Dendritic cell treated with granulocyte-macrophage colony-stimulating factor and Interleukin-4, amounts not matched to agents 40 ng/mL and 50 ng/mL, for 4 days (primary cell): ENCODE measurements around the gene SUMO2.
"Not testable (repeated sequence)": the region's sequence is repeated elsewhere in the genome, so short reads cannot be mapped to it uniquely, and the experiment has no call there.

Source experiments
- H3K27ac Mint-ChIP-seq: one replicate; pipeline ENCODE4 v1.8.0; 2022; ENCODE audit warnings: mild to moderate bottlenecking, mixed read lengths
- H3K27me3 Mint-ChIP-seq: one replicate; pipeline ENCODE4 v1.8.0; 2022; ENCODE audit warnings: mild to moderate bottlenecking, mixed read lengths
- H3K36me3 Mint-ChIP-seq: one replicate; pipeline ENCODE4 v1.8.0; 2022; ENCODE audit warnings: low read depth, mixed read lengths
- H3K4me1 Mint-ChIP-seq: one replicate; pipeline ENCODE4 v1.8.0; 2022; ENCODE audit warnings: low read depth, mixed read lengths
- H3K4me3 Mint-ChIP-seq: one replicate; pipeline ENCODE4 v1.8.0; 2022; ENCODE audit warnings: mild to moderate bottlenecking, moderate library complexity, mixed read lengths
- H3K9me3 Mint-ChIP-seq: one replicate; pipeline ENCODE4 v1.8.0; 2022; ENCODE audit warnings: mixed read lengths
- intact Hi-C: fragments of 100-400 bp; cut with micrococcal nuclease; formaldehyde crosslinking; loops from one replicate; pipeline ENCODE4 v1.15.0; 2022

The SUMO2 gene

DNA sequence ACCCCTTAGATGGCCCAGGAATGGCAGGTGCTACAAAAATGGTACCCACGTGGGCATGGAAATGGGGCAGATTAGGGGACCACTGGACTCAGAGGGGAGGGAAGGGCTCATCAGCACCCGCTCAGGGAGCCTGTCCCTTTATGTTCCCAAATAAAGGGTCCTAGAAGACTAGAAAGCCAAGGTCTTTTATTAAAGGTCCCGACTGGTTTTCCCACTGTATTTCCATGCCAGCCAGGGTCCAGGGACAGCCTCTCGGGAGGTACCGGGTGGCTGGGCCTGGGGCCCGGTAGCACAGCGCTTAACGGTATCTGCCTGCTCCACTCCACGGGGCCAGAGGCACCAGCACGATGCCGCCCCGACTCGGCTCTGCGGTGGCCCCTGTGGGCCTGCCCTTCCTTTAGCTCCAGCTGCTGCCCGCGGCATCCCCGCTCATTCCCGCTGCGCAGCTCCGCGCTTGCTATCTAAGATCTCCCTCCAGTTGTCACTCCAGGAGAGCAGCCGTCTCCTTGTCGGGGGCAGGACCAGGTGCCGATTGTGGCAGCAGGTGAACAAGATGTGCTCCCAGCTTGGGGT lies 52.6 kb downstream of the SUMO2 start:
- Mint-ChIP-seq H3K27me3 (no peaks in the 10 kb centered on the region), H3K4me1 (peaks cover 34% of the 10 kb centered on the region), H3K36me3 (peaks cover 49% of the 10 kb centered on the region), H3K9me3 (no peaks in the 10 kb centered on the region), H3K27ac (peak overlapping the region; percentile 85), H3K4me3 (peak overlapping the region; percentile 85)
- intact Hi-C loops: loop anchor here (2.0 kb wide), 1 partner anchor 15 kb away; no protein-coding TSS in a partner anchor

DNA sequence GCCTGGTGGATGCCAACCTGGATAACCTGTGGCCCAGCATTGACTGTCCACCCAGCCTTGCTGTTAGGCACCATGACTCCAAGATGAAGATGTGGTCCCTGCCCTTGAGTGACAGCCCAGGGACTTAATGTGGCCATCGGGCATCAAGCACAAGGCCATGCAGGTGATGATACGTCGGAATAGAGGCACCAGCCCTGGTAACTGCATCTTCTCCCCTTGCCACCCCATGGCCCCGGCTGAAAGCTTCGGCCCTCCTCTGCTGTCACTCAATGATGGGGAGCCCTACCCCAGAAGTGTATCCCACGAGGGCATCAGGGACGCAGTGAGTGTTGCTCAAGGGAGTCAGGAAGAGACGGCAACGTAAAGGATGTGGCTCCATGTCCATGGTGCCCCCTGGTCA lies 53.2 kb downstream of the SUMO2 start:
- intact Hi-C loops: no loop called here
- H3K9me3 Mint-ChIP-seq: no peaks in the 10 kb centered on the region
- no peaks in the 10 kb centered on the region for H3K27me3 Mint-ChIP-seq
- no peak overlapping the region for H3K4me3 Mint-ChIP-seq
- H3K36me3 Mint-ChIP-seq: peaks cover 47% of the 10 kb centered on the region
- H3K4me1 Mint-ChIP-seq: peaks cover 39% of the 10 kb centered on the region
- peak overlapping the region; percentile 59 for H3K27ac Mint-ChIP-seq

DNA sequence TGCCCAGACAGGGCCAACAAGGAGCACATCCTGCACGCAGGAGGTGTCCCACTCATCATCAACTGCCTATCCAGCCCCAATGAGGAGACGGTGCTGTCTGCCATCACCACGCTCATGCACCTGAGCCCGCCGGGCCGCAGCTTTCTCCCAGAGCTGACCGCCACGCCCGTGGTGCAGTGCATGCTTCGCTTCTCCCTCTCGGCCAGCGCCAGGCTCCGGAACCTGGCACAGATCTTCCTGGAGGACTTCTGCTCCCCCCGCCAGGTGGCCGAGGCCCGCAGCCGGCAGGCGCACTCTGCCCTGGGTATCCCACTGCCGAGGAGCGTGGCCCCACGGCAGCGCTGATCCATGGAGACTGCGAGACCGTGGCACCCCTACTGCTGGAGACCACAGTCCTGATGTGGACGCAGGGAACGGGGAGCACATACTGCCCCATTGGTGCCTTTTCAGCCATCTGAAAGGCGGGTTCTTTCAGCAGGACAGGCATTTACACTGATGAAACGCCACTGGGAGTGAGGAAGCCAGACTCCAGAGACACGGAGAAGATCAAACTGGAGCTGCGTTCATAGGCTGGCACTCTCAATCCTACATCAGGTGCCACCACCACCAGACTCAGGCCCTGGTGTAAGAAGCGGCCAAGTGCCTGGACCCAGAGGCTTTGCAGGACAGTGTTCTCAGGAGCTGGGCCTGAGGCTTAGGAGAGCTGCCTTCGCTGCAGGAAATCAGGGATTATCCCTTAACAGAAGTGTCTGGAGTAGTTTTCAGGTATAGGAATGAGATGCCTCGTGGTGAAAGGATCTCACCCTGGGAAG lies 53.9 kb downstream of the SUMO2 start:
- peaks cover 40% of the 10 kb centered on the region for H3K36me3 Mint-ChIP-seq
- intact Hi-C loops: no loop called here
- no peaks in the 10 kb centered on the region for H3K9me3 Mint-ChIP-seq
- peaks cover 46% of the 10 kb centered on the region for H3K4me1 Mint-ChIP-seq
- H3K27ac Mint-ChIP-seq: peak overlapping the region; percentile 59
- H3K4me3 Mint-ChIP-seq: no peak overlapping the region
- H3K27me3 Mint-ChIP-seq: no peaks in the 10 kb centered on the region

DNA sequence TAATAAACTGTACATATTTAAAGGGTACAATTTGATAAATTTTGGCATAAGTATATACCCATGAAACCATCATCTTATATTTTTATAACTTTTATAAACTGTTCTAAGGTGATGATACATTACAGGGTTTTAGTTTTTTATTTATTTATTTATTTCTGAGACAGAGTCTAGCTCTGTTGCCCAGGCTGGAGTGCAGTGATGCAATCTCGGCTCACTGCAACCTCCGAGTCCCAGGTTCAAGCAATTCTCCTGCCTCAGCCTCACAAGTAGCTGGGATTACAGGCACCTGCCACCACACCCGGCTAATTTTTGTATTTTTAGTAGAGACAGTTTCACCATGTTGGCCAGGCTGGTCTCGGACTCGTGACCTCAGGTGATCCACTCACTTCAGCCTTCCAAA lies 54.8 kb downstream of the SUMO2 start:
- H3K27me3 Mint-ChIP-seq, H3K4me3 Mint-ChIP-seq, H3K9me3 Mint-ChIP-seq, H3K27ac Mint-ChIP-seq, intact Hi-C loops: not testable (repeated sequence)
- H3K36me3 Mint-ChIP-seq: peaks cover 38% of the 10 kb centered on the region
- H3K4me1 Mint-ChIP-seq: peaks cover 49% of the 10 kb centered on the region

DNA sequence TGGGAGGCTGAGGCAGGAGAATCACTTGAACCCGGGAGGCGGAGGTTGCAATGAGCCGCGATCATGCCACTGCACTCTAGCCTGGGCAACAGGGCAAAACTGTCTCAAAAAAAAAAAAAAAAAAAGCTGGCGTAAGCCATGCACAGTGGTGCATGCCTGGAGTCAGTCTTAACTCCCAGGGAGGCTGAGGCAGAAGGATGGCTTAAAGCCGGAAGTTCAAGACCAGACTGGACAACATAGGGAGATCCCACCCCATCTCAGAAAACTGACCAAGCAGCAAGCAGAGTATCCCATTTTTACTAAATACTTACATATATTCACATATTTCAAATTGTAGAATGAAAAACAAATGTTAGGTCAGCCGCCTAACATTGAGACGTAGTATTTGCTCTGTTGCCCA lies 55.8 kb downstream of the SUMO2 start:
- Mint-ChIP-seq H3K4me1 (peaks cover 49% of the 10 kb centered on the region), H3K27me3 (no peaks in the 10 kb centered on the region), H3K36me3 (peaks cover 38% of the 10 kb centered on the region), H3K27ac (no peak overlapping the region), H3K9me3 (no peaks in the 10 kb centered on the region), H3K4me3 (no peak overlapping the region)
- intact Hi-C loops: no loop called here

DNA sequence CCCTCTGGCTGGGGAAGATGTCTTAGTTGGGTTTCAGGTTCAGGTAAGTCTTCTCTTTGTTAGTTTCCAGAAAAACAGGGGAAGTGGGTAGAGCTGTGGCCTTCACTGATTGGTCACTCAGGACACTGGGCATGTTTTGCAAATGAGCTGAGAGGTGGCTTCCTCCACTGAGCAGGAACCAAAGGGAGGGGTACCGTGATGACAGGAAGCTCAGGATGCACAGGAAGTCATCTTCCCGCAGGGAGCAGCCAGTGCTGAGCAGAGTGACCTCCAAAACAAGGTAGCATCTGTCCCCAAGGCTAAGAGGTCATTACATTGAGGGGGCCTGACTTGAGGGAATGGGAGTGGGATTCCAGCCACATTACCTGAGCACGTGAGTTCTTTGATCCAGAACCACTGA lies 56.8 kb downstream of the SUMO2 start:
- intact Hi-C loops: no loop called here
- H3K9me3 Mint-ChIP-seq: no peaks in the 10 kb centered on the region
- peaks cover 47% of the 10 kb centered on the region for H3K36me3 Mint-ChIP-seq
- H3K4me3 Mint-ChIP-seq: no peak overlapping the region
- no peak overlapping the region for H3K27ac Mint-ChIP-seq
- H3K27me3 Mint-ChIP-seq: no peaks in the 10 kb centered on the region
- peaks cover 58% of the 10 kb centered on the region for H3K4me1 Mint-ChIP-seq

DNA sequence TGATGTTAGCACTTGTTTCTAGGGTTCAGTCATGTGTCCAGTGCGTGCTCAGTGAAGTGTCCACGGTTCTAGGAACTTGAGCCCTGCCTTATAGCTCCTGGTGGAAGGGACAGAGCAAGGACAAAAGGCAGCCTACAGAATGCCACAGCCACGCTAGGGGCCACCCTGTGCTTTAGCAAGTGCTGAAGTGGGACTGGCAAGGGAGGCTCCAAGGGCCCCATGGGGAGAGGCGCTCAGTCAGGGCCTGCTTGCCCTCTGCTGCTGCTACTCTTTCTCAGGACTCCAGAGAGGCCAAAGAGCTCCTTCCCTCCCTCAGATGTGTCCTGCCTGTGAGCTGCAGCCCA lies 58.0 kb downstream of the SUMO2 start:
- peaks cover 60% of the 10 kb centered on the region for H3K4me1 Mint-ChIP-seq
- H3K27me3 Mint-ChIP-seq: no peaks in the 10 kb centered on the region
- peaks cover 45% of the 10 kb centered on the region for H3K36me3 Mint-ChIP-seq
- H3K9me3 Mint-ChIP-seq: no peaks in the 10 kb centered on the region
- H3K4me3 Mint-ChIP-seq: no peak overlapping the region
- H3K27ac Mint-ChIP-seq: peak overlapping the region; percentile 72
- intact Hi-C loops: no loop called here

DNA sequence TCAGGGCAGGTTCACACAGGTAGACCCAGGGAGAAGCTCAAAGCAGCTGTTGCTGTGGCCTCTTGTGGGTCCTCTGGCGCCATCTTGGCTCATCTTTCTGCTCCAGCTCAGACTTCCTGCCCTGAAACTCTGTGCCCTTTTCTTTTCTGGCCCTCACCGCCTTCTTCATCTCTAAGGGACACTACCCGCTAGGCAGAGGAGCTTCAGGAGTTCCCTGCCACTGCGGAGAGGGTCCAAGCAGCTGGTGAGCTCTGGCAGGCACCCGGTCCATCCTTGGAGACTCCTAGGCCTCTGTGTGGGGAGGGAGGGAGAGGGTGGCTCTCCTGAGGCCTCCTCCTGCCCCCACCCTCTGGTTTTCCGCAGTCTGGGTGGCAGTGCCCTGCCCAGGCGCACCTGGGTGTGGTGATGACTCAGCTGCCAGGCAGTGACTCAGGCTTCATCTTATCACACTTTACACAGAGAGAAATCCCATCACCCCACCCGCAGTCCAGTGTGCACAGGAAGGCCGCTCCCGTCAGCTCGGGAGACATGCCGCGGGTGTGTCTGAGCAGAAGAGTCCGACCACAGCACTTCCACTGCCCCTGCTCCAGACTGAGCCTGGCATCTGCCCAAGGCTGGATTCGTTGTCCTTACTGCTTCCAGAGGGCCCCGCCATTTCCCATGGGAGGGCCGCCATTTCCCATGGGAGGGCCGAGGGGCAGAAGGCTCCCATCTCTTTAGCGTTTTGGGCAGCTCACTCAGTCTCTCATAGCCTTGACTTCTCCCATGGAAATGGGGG lies 58.5 kb downstream of the SUMO2 start:
- H3K4me3 Mint-ChIP-seq: no peak overlapping the region
- H3K4me1 Mint-ChIP-seq: peaks cover 58% of the 10 kb centered on the region
- H3K36me3 Mint-ChIP-seq: peaks cover 41% of the 10 kb centered on the region
- no peaks in the 10 kb centered on the region for H3K27me3 Mint-ChIP-seq
- H3K27ac Mint-ChIP-seq: peak overlapping the region; percentile 72
- H3K9me3 Mint-ChIP-seq: no peaks in the 10 kb centered on the region
- intact Hi-C loops: no loop called here

DNA sequence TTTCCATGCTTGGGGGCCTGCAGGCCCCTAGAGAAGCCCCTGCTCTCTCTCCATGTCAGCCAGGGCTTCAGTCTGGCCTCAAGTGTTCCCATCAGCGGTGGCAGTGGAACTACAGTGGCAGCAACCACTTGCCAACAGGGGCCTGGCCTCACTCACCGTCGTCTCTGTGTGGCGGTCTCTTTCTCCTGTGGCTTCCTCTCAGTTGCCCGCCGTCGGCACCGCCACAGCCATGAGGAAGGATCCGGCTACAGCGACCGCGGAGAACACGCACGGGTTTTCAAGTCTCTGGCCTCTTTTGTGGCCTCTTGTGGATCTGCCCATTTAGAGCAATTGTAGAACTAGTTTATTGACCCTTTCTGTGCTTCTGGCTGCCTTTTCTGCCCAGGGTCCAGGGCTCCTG lies 64.5 kb downstream of the SUMO2 start:
- Mint-ChIP-seq H3K9me3 (no peaks in the 10 kb centered on the region), H3K4me3 (no peak overlapping the region), H3K4me1 (peaks cover 78% of the 10 kb centered on the region), H3K27me3 (no peaks in the 10 kb centered on the region), H3K27ac (peak overlapping the region; percentile 55), H3K36me3 (peaks cover 75% of the 10 kb centered on the region)
- intact Hi-C loops: loop anchor here (5.0 kb wide), 1 partner anchor 34 kb away; the partner anchor contains the start of gene JPT1

DNA sequence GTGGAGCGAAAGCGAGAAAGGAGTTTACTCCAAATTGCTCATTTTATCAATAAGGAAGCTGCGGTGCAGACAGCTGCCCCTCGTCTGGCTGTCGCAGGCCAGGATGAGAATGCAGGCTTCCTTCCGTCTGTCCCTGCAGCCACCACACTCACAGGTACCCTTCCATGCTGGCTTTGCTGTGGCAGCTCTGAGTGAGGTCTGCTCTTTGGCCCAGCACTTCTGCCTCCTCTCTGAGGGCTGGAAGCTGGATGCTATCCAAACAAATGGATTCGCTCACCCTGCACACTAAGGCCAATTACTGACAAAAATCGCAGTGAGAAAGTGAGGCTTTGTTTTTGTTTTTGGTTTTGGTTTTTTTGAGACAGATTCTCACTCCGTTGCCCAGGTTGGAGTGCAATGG lies 66.0 kb downstream of the SUMO2 start:
- no peaks in the 10 kb centered on the region for H3K9me3 Mint-ChIP-seq
- intact Hi-C loops: loop anchor here (5.0 kb wide), 1 partner anchor 36 kb away; the partner anchor contains the start of gene JPT1
- H3K36me3 Mint-ChIP-seq: peaks cover 83% of the 10 kb centered on the region
- no peak overlapping the region for H3K27ac Mint-ChIP-seq
- peaks cover 83% of the 10 kb centered on the region for H3K4me1 Mint-ChIP-seq
- no peak overlapping the region for H3K4me3 Mint-ChIP-seq
- H3K27me3 Mint-ChIP-seq: no peaks in the 10 kb centered on the region
